GM18907 (cell line): ENCODE measurements around the gene ARHGEF7.

ENCODE experiments used
- ATAC-seq: cut with Tn5 transposase; IDR thresholded peaks from one replicate; pipeline ENCODE4 v1.9.1; 2021; ENCODE audit warnings: mild to moderate bottlenecking, moderate library complexity; ENCODE audit not compliant: unreplicated experiment

The ARHGEF7 gene

GRCh38 chr13:111139452-111139851 lies 24.3 kb downstream of the ARHGEF7 start:
- ATAC-seq: no peak

GRCh38 chr13:111139873-111140561 lies 24.9 kb downstream of the ARHGEF7 start:
- ATAC-seq: no peak

GRCh38 chr13:111140562-111141105 lies 25.5 kb downstream of the ARHGEF7 start:
- ATAC-seq: no peak

- no peak for ATAC-seq
Observed at GRCh38 chr13:111142472-111142871, 27.4 kb downstream of the ARHGEF7 start.

- no peak for ATAC-seq
Observed at GRCh38 chr13:111143865-111144540, 28.9 kb downstream of the ARHGEF7 start.

- ATAC-seq: no peak
Observed at GRCh38 chr13:111145071-111145470, 30.0 kb downstream of the ARHGEF7 start.

GRCh38 chr13:111145506-111145905 lies 30.4 kb downstream of the ARHGEF7 start:
- ATAC-seq: no peak

GRCh38 chr13:111152844-111153243 lies 37.7 kb downstream of the ARHGEF7 start:
- no peak for ATAC-seq

- ATAC-seq: peak; percentile 91
Observed at GRCh38 chr13:111153279-111153976, 38.3 kb downstream of the ARHGEF7 start.

GRCh38 chr13:111153977-111154332 lies 38.8 kb downstream of the ARHGEF7 start:
- ATAC-seq: peak; percentile 59

GRCh38 chr13:111156421-111156820 lies 41.3 kb downstream of the ARHGEF7 start:
- no peak for ATAC-seq

GRCh38 chr13:111158136-111158805 lies 43.2 kb downstream of the ARHGEF7 start:
- ATAC-seq: no peak

- no peak for ATAC-seq
Observed at GRCh38 chr13:111159362-111160320, 44.5 kb downstream of the ARHGEF7 start.

- ATAC-seq: no peak
Observed at GRCh38 chr13:111160648-111161047, 45.5 kb downstream of the ARHGEF7 start.

- ATAC-seq: peak; percentile 39
Observed at GRCh38 chr13:111161601-111162600, 46.8 kb downstream of the ARHGEF7 start.

GRCh38 chr13:111165241-111166010 lies 50.3 kb downstream of the ARHGEF7 start:
- peak; percentile 59 for ATAC-seq

GRCh38 chr13:111166882-111167675 lies 52.0 kb downstream of the ARHGEF7 start:
- ATAC-seq: peak; percentile 36
